Neural crest cell (in vitro differentiated cells): ENCODE measurements around the gene CSF3. TPM values are rescaled to one million over a fixed set of nuclear protein-coding genes. Genes with fewer than 3 reads are reported as not detected.

Source experiments
- DNase-seq: peaks from one replicate; pipeline ENCODE4 v3.0.0; 2021; ENCODE audit warnings: low read depth, mixed read lengths, low spot score
- H3K27ac Mint-ChIP-seq: one replicate; pipeline ENCODE4 v1.8.0; 2021; ENCODE audit warnings: mild to moderate bottlenecking, mixed read lengths; ENCODE audit not compliant: unreplicated experiment
- H3K27me3 Mint-ChIP-seq: 2 replicates; pipeline ENCODE4 v1.8.0; 2021; ENCODE audit warnings: low read depth, mild to moderate bottlenecking, mixed read lengths
- H3K36me3 Mint-ChIP-seq: 2 replicates; pipeline ENCODE4 v1.8.0; 2021; ENCODE audit warnings: low read depth, mild to moderate bottlenecking, mixed read lengths
- H3K4me1 Mint-ChIP-seq: 2 replicates; pipeline ENCODE4 v1.8.0; 2021; ENCODE audit warnings: mixed read lengths
- H3K4me3 Mint-ChIP-seq: one replicate; pipeline ENCODE4 v1.8.0; 2021; ENCODE audit warnings: mild to moderate bottlenecking, mixed read lengths
- H3K9me3 Mint-ChIP-seq: 2 replicates; pipeline ENCODE4 v1.8.0; 2021; ENCODE audit warnings: mixed read lengths
- total RNA-seq: library from RNA; stranded (reverse); gene quantifications from 2 replicates; pipeline ENCODE4 v1.2.1, GENCODE V29; 2021
- TF ChIP-seq, protein P1 (sequence below): fragments of 200-600 bp; sonication (generic); conservative IDR thresholded peaks from 2 replicates; pipeline ENCODE4 v1.5.0; 2021; ENCODE audit warnings: antibody characterized with exemption, mild to moderate bottlenecking

CSF3 gene
- total RNA-seq, 1 donor from 2014 or later, result not detected

DNA sequence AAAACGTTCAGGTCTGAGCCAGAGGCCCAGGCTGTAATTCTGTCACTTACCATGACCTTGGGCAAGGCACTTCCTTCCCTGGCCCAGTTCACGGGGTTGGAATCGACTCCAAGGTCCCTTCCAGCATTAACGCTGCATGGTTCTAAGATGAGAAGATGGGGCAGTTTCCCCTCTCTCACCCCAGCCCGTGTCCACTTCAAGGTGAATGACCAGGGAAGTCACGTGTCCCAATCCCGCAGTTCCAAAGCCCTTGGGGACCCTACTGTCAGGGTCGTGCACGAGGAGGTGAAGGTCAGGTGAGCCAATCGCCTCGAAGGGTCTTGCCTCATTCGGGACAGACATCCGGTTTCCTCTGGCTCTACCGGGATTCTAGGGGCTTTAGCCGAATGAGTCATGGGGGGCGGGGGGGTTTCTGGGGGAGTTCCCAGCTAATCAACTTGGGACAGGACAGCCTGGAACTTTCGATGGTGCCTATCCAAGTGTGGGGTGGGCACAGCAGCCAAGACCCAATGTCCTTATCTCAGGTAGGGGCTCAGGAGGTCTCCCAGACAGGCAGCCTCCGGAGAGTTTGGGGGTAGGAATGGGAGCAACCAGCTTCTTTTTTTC, 762 bp upstream of the CSF3 start:
- Mint-ChIP-seq H3K27ac (no peak overlapping the region), H3K9me3 (no peaks in the 10 kb centered on the region), H3K4me3 (no peak overlapping the region), H3K27me3 (peaks cover 3% of the 10 kb centered on the region), H3K4me1 (peaks cover 12% of the 10 kb centered on the region), H3K36me3 (no peaks in the 10 kb centered on the region)
- TF ChIP-seq, protein P1, sequence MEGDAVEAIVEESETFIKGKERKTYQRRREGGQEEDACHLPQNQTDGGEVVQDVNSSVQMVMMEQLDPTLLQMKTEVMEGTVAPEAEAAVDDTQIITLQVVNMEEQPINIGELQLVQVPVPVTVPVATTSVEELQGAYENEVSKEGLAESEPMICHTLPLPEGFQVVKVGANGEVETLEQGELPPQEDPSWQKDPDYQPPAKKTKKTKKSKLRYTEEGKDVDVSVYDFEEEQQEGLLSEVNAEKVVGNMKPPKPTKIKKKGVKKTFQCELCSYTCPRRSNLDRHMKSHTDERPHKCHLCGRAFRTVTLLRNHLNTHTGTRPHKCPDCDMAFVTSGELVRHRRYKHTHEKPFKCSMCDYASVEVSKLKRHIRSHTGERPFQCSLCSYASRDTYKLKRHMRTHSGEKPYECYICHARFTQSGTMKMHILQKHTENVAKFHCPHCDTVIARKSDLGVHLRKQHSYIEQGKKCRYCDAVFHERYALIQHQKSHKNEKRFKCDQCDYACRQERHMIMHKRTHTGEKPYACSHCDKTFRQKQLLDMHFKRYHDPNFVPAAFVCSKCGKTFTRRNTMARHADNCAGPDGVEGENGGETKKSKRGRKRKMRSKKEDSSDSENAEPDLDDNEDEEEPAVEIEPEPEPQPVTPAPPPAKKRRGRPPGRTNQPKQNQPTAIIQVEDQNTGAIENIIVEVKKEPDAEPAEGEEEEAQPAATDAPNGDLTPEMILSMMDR, result no peak
- no peak for DNase-seq

DNA sequence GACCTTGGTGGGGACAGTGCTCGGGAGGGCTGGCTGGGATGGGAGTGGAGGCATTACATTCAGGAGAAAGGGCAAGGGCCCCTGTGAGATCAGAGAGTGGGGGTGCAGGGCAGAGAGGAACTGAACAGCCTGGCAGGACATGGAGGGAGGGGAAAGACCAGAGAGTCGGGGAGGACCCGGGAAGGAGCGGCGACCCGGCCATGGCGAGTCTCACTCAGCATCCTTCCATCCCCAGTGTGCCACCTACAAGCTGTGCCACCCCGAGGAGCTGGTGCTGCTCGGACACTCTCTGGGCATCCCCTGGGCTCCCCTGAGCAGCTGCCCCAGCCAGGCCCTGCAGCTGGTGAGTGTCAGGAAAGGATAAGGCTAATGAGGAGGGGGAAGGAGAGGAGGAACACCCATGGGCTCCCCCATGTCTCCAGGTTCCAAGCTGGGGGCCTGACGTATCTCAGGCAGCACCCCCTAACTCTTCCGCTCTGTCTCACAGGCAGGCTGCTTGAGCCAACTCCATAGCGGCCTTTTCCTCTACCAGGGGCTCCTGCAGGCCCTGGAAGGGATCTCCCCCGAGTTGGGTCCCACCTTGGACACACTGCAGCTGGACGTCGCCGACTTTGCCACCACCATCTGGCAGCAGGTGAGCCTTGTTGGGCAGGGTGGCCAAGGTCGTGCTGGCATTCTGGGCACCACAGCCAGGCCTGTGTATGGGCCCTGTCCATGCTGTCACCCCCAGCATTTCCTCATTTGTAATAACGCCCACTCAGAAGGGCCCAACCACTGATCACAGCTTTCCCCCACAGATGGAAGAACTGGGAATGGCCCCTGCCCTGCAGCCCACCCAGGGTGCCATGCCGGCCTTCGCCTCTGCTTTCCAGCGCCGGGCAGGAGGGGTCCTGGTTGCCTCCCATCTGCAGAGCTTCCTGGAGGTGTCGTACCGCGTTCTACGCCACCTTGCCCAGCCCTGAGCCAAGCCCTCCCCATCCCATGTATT, 1.1 kb downstream of the CSF3 start:
- TF ChIP-seq, protein P1, result no peak
- Mint-ChIP-seq H3K4me3 (no peak overlapping the region), H3K36me3 (peaks cover 1% of the 10 kb centered on the region), H3K9me3 (no peaks in the 10 kb centered on the region), H3K4me1 (peaks cover 12% of the 10 kb centered on the region), H3K27me3 (peaks cover 3% of the 10 kb centered on the region), H3K27ac (no peak overlapping the region)
- no peak for DNase-seq

- Mint-ChIP-seq H3K4me3 (no peak overlapping the region), H3K27ac (peak overlapping the region; percentile 43), H3K9me3 (no peaks in the 10 kb centered on the region), H3K4me1 (peaks cover 12% of the 10 kb centered on the region), H3K36me3 (peaks cover 2% of the 10 kb centered on the region), H3K27me3 (peaks cover 3% of the 10 kb centered on the region)
- TF ChIP-seq, protein P1, result no peak
- DNase-seq, result no peak
These were observed 2.3 kb downstream of the CSF3 start for GRCh38 chr17:40017422-40018080.

DNA sequence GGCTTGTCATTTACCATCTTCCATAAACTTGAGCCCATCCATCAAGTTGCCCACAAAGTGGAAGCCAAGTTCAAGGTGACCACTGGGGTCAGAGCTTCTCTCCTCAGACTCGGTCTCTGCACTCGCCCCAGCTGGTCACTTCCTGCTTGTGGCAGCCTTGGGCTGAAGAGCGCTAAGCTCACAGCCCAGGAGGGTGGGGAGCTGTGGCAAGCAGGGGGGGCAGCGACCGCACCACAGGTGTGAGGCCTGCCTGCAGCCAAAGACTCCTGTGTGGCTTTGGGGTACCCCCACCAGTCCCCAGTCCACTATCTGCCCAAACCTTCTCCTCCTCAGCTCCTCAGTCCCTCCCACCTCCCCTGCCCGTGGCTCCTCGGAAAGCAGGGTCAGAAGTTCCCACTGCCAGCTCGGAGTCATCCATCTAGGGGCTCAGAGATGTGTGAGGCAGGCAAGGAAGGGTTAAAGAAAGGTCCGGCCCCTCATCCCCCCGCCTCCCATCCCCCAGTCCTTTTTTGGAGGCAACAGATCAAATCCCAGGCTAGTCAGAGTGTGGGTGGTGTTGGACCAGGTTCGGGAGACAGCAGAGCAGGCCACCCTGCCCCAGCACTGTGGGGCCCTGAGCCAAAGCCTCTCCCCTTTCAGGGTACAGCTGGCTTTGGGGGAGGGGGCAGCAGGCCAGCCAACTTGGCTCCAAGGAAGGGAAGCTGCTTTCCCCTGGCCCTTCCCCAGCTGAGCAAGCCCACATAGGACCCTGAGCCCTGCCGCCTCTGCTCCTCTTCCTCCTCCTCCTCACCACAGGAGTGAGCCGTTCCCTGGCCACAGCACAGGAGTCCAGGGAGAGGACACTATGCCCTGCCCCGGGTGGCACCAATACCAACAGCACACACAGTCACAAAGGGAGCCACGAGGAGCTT, 3.2 kb downstream of the CSF3 start:
- no peaks in the 10 kb centered on the region for H3K9me3 Mint-ChIP-seq
- DNase-seq, result no peak
- H3K27ac Mint-ChIP-seq, result peak overlapping the region; percentile 85
- H3K36me3 Mint-ChIP-seq, result peaks cover 2% of the 10 kb centered on the region
- H3K27me3 Mint-ChIP-seq, result peaks cover 3% of the 10 kb centered on the region
- H3K4me1 Mint-ChIP-seq, result peaks cover 11% of the 10 kb centered on the region
- no peak overlapping the region for H3K4me3 Mint-ChIP-seq
- TF ChIP-seq, protein P1, result no peak
